H9 (cell line): ENCODE results near the gene HCFC1. TPM values are rescaled to one million over a fixed set of nuclear protein-coding genes. Genes with fewer than 3 reads are reported as not detected.

Source experiments
- DNase-seq: peaks from one replicate; pipeline ENCODE4 v3.0.0-alpha.2; 2017
- H2AFZ ChIP-seq: one replicate; pipeline ENCODE4 v1.6.1; 2013; ENCODE audit warnings: mild to moderate bottlenecking, low read length, control low read depth, moderate library complexity
- H2AK5ac ChIP-seq: 2 replicates; pipeline ENCODE4 v1.6.1; 2013; ENCODE audit warnings: low read length, control low read depth, mixed read lengths; ENCODE audit not compliant: insufficient read length
- H2BK120ac ChIP-seq: one replicate; pipeline ENCODE4 v1.6.1; 2013; ENCODE audit warnings: low read depth, mild to moderate bottlenecking, low read length, control low read depth, inconsistent platforms; ENCODE audit not compliant: poor library complexity, severe bottlenecking
- H2BK12ac ChIP-seq: 2 replicates; pipeline ENCODE4 v1.6.1; 2013; ENCODE audit warnings: low read length, control low read depth, mixed read lengths, low read depth; ENCODE audit not compliant: insufficient read length
- H2BK15ac ChIP-seq: 2 replicates; pipeline ENCODE4 v1.6.1; 2013; ENCODE audit warnings: low read depth, low read length, control low read depth
- H2BK20ac ChIP-seq: one replicate; pipeline ENCODE4 v1.6.1; 2013; ENCODE audit warnings: low read depth, mild to moderate bottlenecking, low read length, control low read depth, inconsistent platforms; ENCODE audit not compliant: poor library complexity, severe bottlenecking
- H2BK5ac ChIP-seq: 2 replicates; pipeline ENCODE4 v1.6.1; 2013; ENCODE audit warnings: low read length, control low read depth, mixed read lengths; ENCODE audit not compliant: insufficient read length
- H3K14ac ChIP-seq: 2 replicates; pipeline ENCODE4 v1.6.1; 2013; ENCODE audit warnings: low read length, control low read depth; ENCODE audit not compliant: insufficient read depth
- H3K18ac ChIP-seq: 2 replicates; pipeline ENCODE4 v1.6.1; 2013; ENCODE audit warnings: low read depth, mild to moderate bottlenecking, mixed read lengths, low read length, control low read depth; ENCODE audit not compliant: insufficient read length
- H3K23ac ChIP-seq: 2 replicates; pipeline ENCODE4 v1.6.1; 2013; ENCODE audit warnings: low read length, control low read depth, mixed read lengths, low read depth; ENCODE audit not compliant: insufficient read length
- H3K23me2 ChIP-seq: 2 replicates; pipeline ENCODE4 v1.6.1; 2013; ENCODE audit warnings: low read depth, mild to moderate bottlenecking, mixed read lengths, low read length, control low read depth; ENCODE audit not compliant: insufficient read length, poor library complexity, severe bottlenecking
- H3K27ac ChIP-seq: 2 replicates; pipeline ENCODE4 v1.5.1; 2013; ENCODE audit warnings: low read length, control low read depth, mixed read lengths, low read depth; ENCODE audit not compliant: insufficient read length
- H3K27me3 ChIP-seq: 2 replicates; pipeline ENCODE4 v1.6.1; 2013; ENCODE audit warnings: low read length, control low read depth, inconsistent platforms; ENCODE audit not compliant: insufficient read depth
- H3K4ac ChIP-seq: 2 replicates; pipeline ENCODE4 v1.6.1; 2013; ENCODE audit warnings: low read depth, mild to moderate bottlenecking, control low read depth, inconsistent platforms, low read length, moderate library complexity
- H3K4me1 ChIP-seq: 2 replicates; pipeline ENCODE4 v1.6.1; 2013; ENCODE audit warnings: low read length, control low read depth, inconsistent platforms; ENCODE audit not compliant: insufficient read depth
- H3K4me2 ChIP-seq: 2 replicates; pipeline ENCODE4 v1.6.1; 2013; ENCODE audit warnings: low read length, control low read depth, mixed read lengths; ENCODE audit not compliant: insufficient read length, insufficient read depth
- H3K56ac ChIP-seq: 2 replicates; pipeline ENCODE4 v1.6.1; 2013; ENCODE audit warnings: low read depth, mild to moderate bottlenecking, mixed read lengths, low read length, control low read depth; ENCODE audit not compliant: insufficient read length
- H3K79me1 ChIP-seq: 2 replicates; pipeline ENCODE4 v1.6.1; 2013; ENCODE audit warnings: low read depth, mild to moderate bottlenecking, moderate library complexity, low read length, control low read depth, inconsistent platforms; ENCODE audit not compliant: insufficient read depth, poor library complexity, severe bottlenecking
- H3K79me2 ChIP-seq: 2 replicates; pipeline ENCODE4 v1.6.1; 2013; ENCODE audit warnings: low read length, control low read depth, inconsistent platforms; ENCODE audit not compliant: insufficient read depth
- H3K9ac ChIP-seq: 2 replicates; pipeline ENCODE4 v1.6.1; 2013; ENCODE audit warnings: low read length, control low read depth, mixed read lengths; ENCODE audit not compliant: insufficient read length; ENCODE audit errors: extremely low read depth
- H3K9me3 ChIP-seq: one replicate; pipeline ENCODE4 v1.6.1; 2013; ENCODE audit warnings: low read depth, low read length, inconsistent platforms; ENCODE audit not compliant: control insufficient read depth
- H3T11ph ChIP-seq: one replicate; pipeline ENCODE4 v1.6.1; 2013; ENCODE audit warnings: mild to moderate bottlenecking, low read length, control low read depth, inconsistent platforms
- H4K20me1 ChIP-seq: one replicate; pipeline ENCODE4 v1.6.1; 2013; ENCODE audit not compliant: control insufficient read depth, insufficient read length, insufficient read depth
- H4K5ac ChIP-seq: 2 replicates; pipeline ENCODE4 v1.6.1; 2013; ENCODE audit warnings: low read depth, mild to moderate bottlenecking, mixed read lengths, low read length, control low read depth; ENCODE audit not compliant: insufficient read length
- H4K8ac ChIP-seq: replicated peaks from 2 replicates; pipeline ENCODE4 v1.6.1; 2013; ENCODE audit warnings: low read length, control low read depth, mixed read lengths, low read depth; ENCODE audit not compliant: insufficient read length
- H4K91ac ChIP-seq: 2 replicates; pipeline ENCODE4 v1.6.1; 2013; ENCODE audit warnings: low read depth, mild to moderate bottlenecking, moderate library complexity, mixed read lengths, low read length, control low read depth; ENCODE audit not compliant: insufficient read length
- H3K27ac Mint-ChIP-seq, 3 experiments: 2 replicates in 2 of 3; 3 replicates in 1 of 3; pipeline ENCODE4 v1.8.0; 2020 to 2021; ENCODE audit warnings: mixed read lengths in 3 of 3, mild to moderate bottlenecking in 1 of 3, moderate library complexity in 1 of 3
- H3K27me3 Mint-ChIP-seq: 2 replicates; pipeline ENCODE4 v1.8.0; 2021; ENCODE audit warnings: low read depth, mild to moderate bottlenecking, moderate library complexity, mixed read lengths
- H3K36me3 Mint-ChIP-seq, 3 experiments: 2 replicates in 2 of 3; 3 replicates in 1 of 3; pipeline ENCODE4 v1.8.0; 2020 to 2021; ENCODE audit warnings: low read depth in 3 of 3, mixed read lengths in 3 of 3; ENCODE audit not compliant: insufficient read depth in 1 of 3
- H3K4me1 Mint-ChIP-seq, 2 experiments: 2 replicates each; pipeline ENCODE4 v1.8.0; 2020; ENCODE audit warnings: mixed read lengths in 2 of 2
- H3K4me3 Mint-ChIP-seq, 2 experiments: 2 replicates in 1 of 2; 3 replicates in 1 of 2; pipeline ENCODE4 v1.8.0; 2020 to 2021; ENCODE audit warnings: mild to moderate bottlenecking in 2 of 2, mixed read lengths in 2 of 2, moderate library complexity in 1 of 2
- H3K9me3 Mint-ChIP-seq, 2 experiments: 2 replicates in 1 of 2; 3 replicates in 1 of 2; pipeline ENCODE4 v1.8.0; 2020; ENCODE audit warnings: mild to moderate bottlenecking in 2 of 2, mixed read lengths in 2 of 2, moderate library complexity in 1 of 2
- CTCF ChIP-seq: fragments of 200-600 bp; sonication (generic); conservative IDR thresholded peaks from 3 replicates; pipeline ENCODE4 v1.8.0; 2021; ENCODE audit warnings: antibody characterized with exemption, mild to moderate bottlenecking
- WGBS: extraction: QIAGEN DNeasy Blood & Tissue Kit; methylation state at CpG from one replicate; pipeline ENCODE4 v1.1.7; 2013; ENCODE audit warnings: missing lambda C conversion rate, low lambda C conversion rate, mixed read lengths; ENCODE audit not compliant: insufficient read length; ENCODE audit errors: extremely low coverage; 5-methylcytosine and 5-hydroxymethylcytosine counted together
- total RNA-seq: library from RNA; stranded (reverse); gene quantifications from 2 replicates; pipeline ENCODE4 v1.2.1, GENCODE V29; 2021

Gene HCFC1
- total RNA-seq, 1 experiment from 2014 or later: 144 TPM

DNA sequence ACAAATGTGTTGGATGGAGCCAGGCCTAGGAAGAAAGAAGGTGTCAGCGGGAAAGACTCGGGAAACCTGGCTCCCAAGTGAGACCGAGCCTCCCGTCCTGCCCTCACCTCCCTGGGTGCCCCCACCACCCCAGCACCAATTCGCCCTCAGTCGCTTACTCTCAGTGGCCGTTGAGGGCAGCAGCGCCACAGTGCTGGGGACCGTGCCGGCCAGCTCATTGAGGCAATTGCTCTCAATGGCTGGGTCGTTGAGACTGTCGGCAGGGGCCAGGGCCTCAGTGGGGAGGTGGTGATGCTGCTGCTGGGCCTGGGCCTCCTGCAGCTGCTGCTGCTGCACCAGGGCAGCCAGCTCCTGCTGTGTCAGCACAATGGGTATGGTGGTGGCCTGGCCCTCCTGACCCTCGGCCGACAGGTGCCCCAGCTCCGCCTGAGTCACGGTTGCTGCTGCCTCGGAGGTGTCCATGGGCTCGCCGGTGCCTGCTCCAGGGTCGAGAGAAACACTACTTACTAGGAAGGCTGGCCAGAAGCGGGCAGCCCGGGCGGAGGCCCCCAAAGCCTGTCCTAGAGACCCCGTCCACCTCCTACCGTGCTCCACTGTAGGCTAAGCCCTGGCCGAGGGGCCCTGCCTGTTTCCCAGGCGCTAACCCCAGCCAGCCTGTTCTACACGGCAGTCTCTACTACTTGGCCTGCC lies 19.8 kb downstream of the HCFC1 start:
- no peak overlapping the region for H3K27ac Mint-ChIP-seq
- peaks cover 2 to 28% of the 10 kb centered on the region in 2 experiments for H3K4me1 Mint-ChIP-seq
- Histone ChIP-seq H3K27me3 (no peaks in the 10 kb centered on the region), H3K4me2 (no peak overlapping the region), H2BK15ac (no peak overlapping the region), H4K8ac (no peak overlapping the region), H3K18ac (no peak overlapping the region), H3K23me2 (no peaks in the 10 kb centered on the region), H3K79me1 (no peaks in the 10 kb centered on the region), H3K4me1 (no peaks in the 10 kb centered on the region), H2BK20ac (no peak overlapping the region), H3K9ac (no peak overlapping the region), H2BK5ac (no peak overlapping the region), H3T11ph (no peak overlapping the region), H3K79me2 (no peaks in the 10 kb centered on the region), H3K27ac (no peak overlapping the region), H2AFZ (no peak overlapping the region), H3K14ac (no peak overlapping the region), H3K4ac (no peak overlapping the region), H3K9me3 (peaks cover 5% of the 10 kb centered on the region), H4K91ac (no peak overlapping the region), H3K56ac (no peak overlapping the region), H4K20me1 (no peaks in the 10 kb centered on the region), H2BK12ac (no peak overlapping the region), H4K5ac (no peak overlapping the region), H3K23ac (no peak overlapping the region), H2BK120ac (no peak overlapping the region), H2AK5ac (no peak overlapping the region)
- no peak for TF ChIP-seq CTCF
- peaks cover 60 to 86% (median 86%) of the 10 kb centered on the region in 3 experiments for H3K36me3 Mint-ChIP-seq
- no peaks in the 10 kb centered on the region for H3K27me3 Mint-ChIP-seq
- no CpG with 5 or more reads among the region's 28 CpGs for WGBS
- DNase-seq: no peak
- H3K9me3 Mint-ChIP-seq: no peaks in the 10 kb centered on the region; a peak in 2 of 5 replicates
- H3K4me3 Mint-ChIP-seq: no peak overlapping the region; a peak in 1 of 5 replicates
